Adrenal gland (tissue), 19 donors: ENCODE data around the gene KIRREL1. TPM values are rescaled to one million over a fixed set of nuclear protein-coding genes. Genes with fewer than 3 reads are reported as not detected.

Experiments
- DNase-seq, 7 donors: peaks; one replicate each; pipeline ENCODE4 v3.0.0-alpha.2; 2019 to 2020
- H3K27ac ChIP-seq, 5 donors: fragments of 200-600 bp; sonication (generic) in 4 of 5; 1 replicate in 3 of 5; 2 replicates in 2 of 5; pipeline versions ENCODE4 v1.5.1 to v1.8.0; 2016 to 2020; ENCODE audit warnings: mild to moderate bottlenecking in 1 of 5
- H3K27me3 ChIP-seq: fragments of 200-600 bp; 2 replicates; pipeline ENCODE4 v1.8.0; 2021
- H3K36me3 ChIP-seq, 2 donors: fragments of 200-600 bp; replicated peaks in 1 of 2; 1 replicate in 1 of 2; 2 replicates in 1 of 2; pipeline versions ENCODE4 v1.5.1 to v1.8.0; 2018 to 2022
- H3K4me1 ChIP-seq, 2 donors: fragments of 200-600 bp; replicated peaks in 1 of 2; 1 replicate in 1 of 2; 2 replicates in 1 of 2; pipeline versions ENCODE4 v1.5.1 to v1.8.0; 2018 to 2021
- H3K4me3 ChIP-seq, 4 donors: fragments of 200-600 bp; sonication (generic) in 3 of 4; one replicate each; pipeline ENCODE4 v1.5.1; 2016 to 2018
- H3K9me3 ChIP-seq, 3 donors: fragments of 200-600 bp; sonication (generic) in 1 of 3; replicated peaks in 1 of 3; 1 replicate in 2 of 3; 2 replicates in 1 of 3; pipeline versions ENCODE4 v1.5.1 to v1.8.0; 2016 to 2021
- POLR2A ChIP-seq, 2 donors: fragments of 450-650 bp; IDR thresholded peaks; one replicate each; pipeline ENCODE4 v1.6.1; 2017; ENCODE audit warnings: antibody characterized with exemption in 2 of 2, mild to moderate bottlenecking in 2 of 2, moderate library complexity in 1 of 2
- WGBS, 4 donors: extraction: QIAGEN DNeasy Blood & Tissue Kit in 2 of 4; methylation state at CpG; one replicate each; pipeline versions ENCODE4 v1.1.5 to v1.1.7; 2013 to 2017; 5-methylcytosine and 5-hydroxymethylcytosine counted together
- intact Hi-C, 2 donors: fragments of 100-400 bp; cut with DNase I; formaldehyde crosslinking; loops; one replicate each; pipeline versions ENCODE4 v1.14.1 to v1.15.0; 2022 to 2023
- long read RNA-seq, 10 donors: library from polyadenylated mRNA in 3 of 10; unstranded in 2 of 10; stranded (forward) in 1 of 10; transcript quantifications; one replicate each; pipeline ENCODE4 v2.0.0 and lab custom pipeline, GENCODE V29; 2021 to 2026
- polyA plus RNA-seq, 3 donors: library from polyadenylated mRNA; stranded (reverse); fragments of 200-250 nt in 2 of 3; fragments of 350-450 nt in 1 of 3; fragmentation: Illumina TruSeq in 1 of 3; extraction: RNeasy Lipid Tissue Mini Kit (QIAGEN cat#74804) in 1 of 3; gene quantifications; one replicate each; pipeline ENCODE4 v1.2.3, GENCODE V29; 2013 to 2014
- total RNA-seq, 9 donors: library from RNA; depleted of rRNA in 4 of 9; stranded (reverse); fragments of >200 nt in 4 of 9; fragments of 120-200 nt in 1 of 9; fragmentation: NEBNext Ultra II Directional in 1 of 9; extraction: Animal tissue kit (Norgen Biotek cat#: 25700) in 1 of 9; gene quantifications; one replicate each; pipeline versions ENCODE4 v1.1.0 to v1.2.4, GENCODE V29; 2013 to 2023
- TF ChIP-seq, protein P1 (sequence below), 6 experiments: fragments of 450-650 bp in 4 of 6; fragments of 200-600 bp in 2 of 6; sonication (generic) in 1 of 6; IDR thresholded peaks; 1 replicate in 5 of 6; 2 replicates in 1 of 6; pipeline versions ENCODE4 v1.5.1 to v1.8.0; 2016 to 2021; ENCODE audit warnings: antibody characterized with exemption in 6 of 6, mild to moderate bottlenecking in 2 of 6, moderate library complexity in 1 of 6
- donor health status: healthy with polysubstance abuse.
- donor health status: Bipolar disorder and iron deficiency.
- donor health status: DM: yes; HTN: yes; CAD: no.
- donor health status: DM: no; HTN: no; CAD: no.
- donor health status: DM: no; HTN: no; CAD: no.
- donor health status: DM: yes; HTN: yes; CAD: no.

KIRREL1 gene
- total RNA-seq: 10 to 100 TPM; 19.4 to 57.2 (median 47.5) TPM
- 10 to 100 TPM; 10.1 to 13.9 (median 11.2) TPM for polyA plus RNA-seq
- long read RNA-seq, donor 1, partial matches to known transcripts: 11 of 12 reads
- long read RNA-seq, donor 1, other reads (novel, unspliced or antisense): 0 of 12 reads
- long read RNA-seq, donor 2, partial matches to known transcripts: 0 of 2 reads
- long read RNA-seq, donor 2, other reads (novel, unspliced or antisense): 0 of 2 reads
- long read RNA-seq, donor 3: 0 reads
- long read RNA-seq, donor 4, partial matches to known transcripts: 1 of 2 reads
- long read RNA-seq, donor 4, other reads (novel, unspliced or antisense): 1 of 2 reads
- long read RNA-seq, donor 5, partial matches to known transcripts: 22 of 28 reads
- long read RNA-seq, donor 5, other reads (novel, unspliced or antisense): 2 of 28 reads
- long read RNA-seq, donor 6, partial matches to known transcripts: 0 of 1 reads
- long read RNA-seq, donor 6, other reads (novel, unspliced or antisense): 1 of 1 reads
- long read RNA-seq, donor 7, partial matches to known transcripts: 0 of 2 reads
- long read RNA-seq, donor 7, other reads (novel, unspliced or antisense): 0 of 2 reads
- long read RNA-seq, donor 8, partial matches to known transcripts: 7 of 8 reads
- long read RNA-seq, donor 8, other reads (novel, unspliced or antisense): 0 of 8 reads
- long read RNA-seq, donor 9: 0 reads
- long read RNA-seq, donor 10, partial matches to known transcripts: 12 of 14 reads
- long read RNA-seq, donor 10, other reads (novel, unspliced or antisense): 0 of 14 reads

- intact Hi-C loops: loop anchor here (2.0 to 5.0 kb wide), 3 partner anchors 44 to 94 kb away; no protein-coding TSS in a partner anchor
- WGBS, 4 donors: 1 to 2% (median 1%) methylated on average over 35 to 62 of the region's 62 CpGs
Observed at GRCh38 chr1:157993147-157993917, at the start of gene KIRREL1. TSS of gene KIRREL1 (plus strand) at chr1:157993645. CDS start at chr1:157993677, 32 bp downstream.

DNA sequence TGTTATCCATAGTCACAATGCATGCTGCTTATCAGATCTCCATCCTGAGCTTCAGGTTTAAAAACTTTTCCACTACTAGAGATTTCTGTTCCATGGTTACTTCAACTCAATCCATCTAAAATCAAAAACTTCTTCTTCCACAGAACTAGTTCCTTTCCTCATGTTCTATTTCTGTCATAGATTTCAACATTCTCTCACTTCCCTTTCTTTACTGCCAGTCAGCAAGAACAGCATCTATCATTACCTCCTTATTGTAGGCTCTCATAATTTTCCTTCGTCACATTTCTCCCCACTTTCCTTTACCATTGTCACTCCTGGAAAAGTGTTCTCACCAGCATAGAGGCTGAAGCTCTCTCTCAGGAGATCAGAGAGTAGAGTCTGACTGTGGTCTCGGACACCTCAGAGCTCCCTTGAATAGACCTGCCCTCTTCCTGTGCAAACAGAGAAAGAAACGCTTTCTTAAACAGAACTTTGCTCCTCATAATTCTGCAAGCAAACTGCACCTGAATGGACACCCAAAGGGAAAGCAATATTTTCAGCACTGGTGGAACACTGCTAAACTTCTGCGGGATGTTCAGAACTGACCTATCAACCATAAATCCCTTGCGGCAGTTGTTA is 48.7 kb upstream of the KIRREL1 start:
- no peak overlapping the region for H3K27ac ChIP-seq
- TF ChIP-seq, protein P1, sequence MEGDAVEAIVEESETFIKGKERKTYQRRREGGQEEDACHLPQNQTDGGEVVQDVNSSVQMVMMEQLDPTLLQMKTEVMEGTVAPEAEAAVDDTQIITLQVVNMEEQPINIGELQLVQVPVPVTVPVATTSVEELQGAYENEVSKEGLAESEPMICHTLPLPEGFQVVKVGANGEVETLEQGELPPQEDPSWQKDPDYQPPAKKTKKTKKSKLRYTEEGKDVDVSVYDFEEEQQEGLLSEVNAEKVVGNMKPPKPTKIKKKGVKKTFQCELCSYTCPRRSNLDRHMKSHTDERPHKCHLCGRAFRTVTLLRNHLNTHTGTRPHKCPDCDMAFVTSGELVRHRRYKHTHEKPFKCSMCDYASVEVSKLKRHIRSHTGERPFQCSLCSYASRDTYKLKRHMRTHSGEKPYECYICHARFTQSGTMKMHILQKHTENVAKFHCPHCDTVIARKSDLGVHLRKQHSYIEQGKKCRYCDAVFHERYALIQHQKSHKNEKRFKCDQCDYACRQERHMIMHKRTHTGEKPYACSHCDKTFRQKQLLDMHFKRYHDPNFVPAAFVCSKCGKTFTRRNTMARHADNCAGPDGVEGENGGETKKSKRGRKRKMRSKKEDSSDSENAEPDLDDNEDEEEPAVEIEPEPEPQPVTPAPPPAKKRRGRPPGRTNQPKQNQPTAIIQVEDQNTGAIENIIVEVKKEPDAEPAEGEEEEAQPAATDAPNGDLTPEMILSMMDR (IDR thresholded peaks at IDR 0.05): no peak
- no peak for TF ChIP-seq POLR2A (IDR thresholded peaks at IDR 0.05)
- no peak for DNase-seq
- no peaks in the 10 kb centered on the region for H3K27me3 ChIP-seq
- H3K9me3 ChIP-seq: no peaks in the 10 kb centered on the region
- intact Hi-C loops: loop anchor here in 1 of 2 donors (10.0 kb wide), 1 partner anchor 360 kb away; no protein-coding TSS in a partner anchor
- H3K36me3 ChIP-seq: no peaks in the 10 kb centered on the region
- no peak overlapping the region for H3K4me3 ChIP-seq
- H3K4me1 ChIP-seq: no peaks in the 10 kb centered on the region
- WGBS, 4 donors: 56 to 79% (median 71%) methylated on average over 5 of the region's 5 CpGs

More at GRCh38 chr1:157993147-157993917, at the start of gene KIRREL1:
- DNase-seq: peak; percentile 58 to 73 (median 67)
- Histone ChIP-seq H3K4me1 (peaks cover 32 to 36% of the 10 kb centered on the region in 2 donors), H3K9me3 (no peaks in the 10 kb centered on the region), H3K36me3 (no peaks in the 10 kb centered on the region), H3K27ac (peak within 1 kb of the TSS; percentile 17 to 91 (median 85)), H3K4me3 (peak within 1 kb of the TSS; percentile 45 to 92 (median 68)), H3K27me3 (no peaks in the 10 kb centered on the region)
- TF ChIP-seq POLR2A (IDR thresholded peaks at IDR 0.05): peak in 1 of 2 donors; percentile 41
- TF ChIP-seq, protein P1 (IDR thresholded peaks at IDR 0.05): no peak

DNA sequence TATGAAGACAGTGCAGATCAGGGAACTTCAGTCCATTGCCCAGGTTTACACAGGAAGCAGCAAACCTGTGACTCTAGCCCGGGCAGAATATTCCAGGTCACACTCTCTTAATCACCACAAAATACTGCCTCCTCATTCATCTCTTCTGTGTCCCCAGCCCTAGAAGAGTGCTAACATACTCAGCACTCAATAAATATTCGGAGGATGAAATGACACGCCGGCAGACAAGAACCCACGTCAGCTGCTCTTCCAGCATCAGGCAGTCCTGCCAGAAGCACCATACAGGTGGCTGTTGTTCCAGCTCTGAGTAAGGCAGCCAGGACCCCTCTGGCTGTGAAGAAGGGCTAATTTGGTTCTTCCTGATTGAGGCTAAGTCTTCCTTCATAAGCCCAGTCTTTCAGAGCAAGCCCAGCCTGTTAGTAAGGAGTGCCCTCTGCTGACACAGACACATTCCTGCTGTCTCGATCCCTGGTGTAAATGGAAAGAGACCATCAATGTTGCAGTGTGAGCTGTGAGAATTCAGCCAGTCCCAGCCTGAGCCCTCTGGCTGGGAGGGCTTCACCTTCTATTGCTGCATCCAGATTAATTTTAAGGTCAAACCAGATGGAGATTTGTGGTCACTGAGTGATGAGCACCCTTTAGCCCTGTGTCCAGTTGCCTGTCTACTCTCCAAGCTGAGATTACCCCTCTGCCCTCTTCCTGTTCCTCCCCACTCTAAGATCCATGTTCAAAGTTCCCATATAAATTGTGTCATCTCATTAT is 45.0 kb upstream of the KIRREL1 start:
- no peak for TF ChIP-seq POLR2A (IDR thresholded peaks at IDR 0.05)
- TF ChIP-seq, protein P1 (IDR thresholded peaks at IDR 0.05): peak in 5 of 6 experiments; percentile 10 to 53 (median 36)
- H3K9me3 ChIP-seq: no peaks in the 10 kb centered on the region
- intact Hi-C loops: loop anchor here in 1 of 2 donors (10.0 kb wide), 1 partner anchor 364 kb away; no protein-coding TSS in a partner anchor
- no peaks in the 10 kb centered on the region for H3K36me3 ChIP-seq
- no peaks in the 10 kb centered on the region for H3K27me3 ChIP-seq
- 51 to 72% (median 58%) methylated on average over 5 to 6 of the region's 6 CpGs for WGBS, 4 donors
- peak in 3 of 7 donors; percentile 32 to 37 (median 36) for DNase-seq
- H3K27ac ChIP-seq: no peak overlapping the region
- no peak overlapping the region for H3K4me3 ChIP-seq
- no peaks in the 10 kb centered on the region for H3K4me1 ChIP-seq
